T follicular helper cell (primary cell): ENCODE measurements around the gene ARPC5.
"Not testable (repeated sequence)": the region's sequence is repeated elsewhere in the genome, so short reads cannot be mapped to it uniquely, and the experiment has no call there.

Source experiments
- DNase-seq: peaks from one replicate; pipeline ENCODE4 v3.0.0-alpha.2; 2020; ENCODE audit warnings: low read depth

ARPC5 gene

GRCh38 chr1:183646776-183647175, 11.2 kb upstream of the ARPC5 start:
- no peak for DNase-seq

- DNase-seq = no peak
Observed at GRCh38 chr1:183645531-183645930, 9.9 kb upstream of the ARPC5 start.

GRCh38 chr1:183642166-183642565, 6.6 kb upstream of the ARPC5 start:
- no peak for DNase-seq

- DNase-seq = no peak
Observed at GRCh38 chr1:183640193-183640592, 4.6 kb upstream of the ARPC5 start.

- no peak for DNase-seq
Observed at GRCh38 chr1:183638649-183639387, 3.2 kb upstream of the ARPC5 start.

- no peak for DNase-seq
Observed at GRCh38 chr1:183636783-183637182, 1.2 kb upstream of the ARPC5 start.

GRCh38 chr1:183636334-183636682, 725 bp upstream of the ARPC5 start:
- DNase-seq = no peak

GRCh38 chr1:183635099-183635605, 431 bp downstream of the ARPC5 start:
- no peak for DNase-seq

GRCh38 chr1:183634429-183635065, 1.0 kb downstream of the ARPC5 start:
- DNase-seq = no peak

GRCh38 chr1:183633676-183634343, 1.8 kb downstream of the ARPC5 start:
- DNase-seq = no peak

- no peak for DNase-seq
Observed at GRCh38 chr1:183632964-183633363, 2.6 kb downstream of the ARPC5 start.

GRCh38 chr1:183632114-183632513, 3.5 kb downstream of the ARPC5 start:
- no peak for DNase-seq

- DNase-seq = no peak
Observed at GRCh38 chr1:183630748-183631147, 4.8 kb downstream of the ARPC5 start.

GRCh38 chr1:183628537-183628936, 7.0 kb downstream of the ARPC5 start:
- DNase-seq = no peak

- DNase-seq = not testable (repeated sequence)
Observed at GRCh38 chr1:183626236-183626635, 9.3 kb downstream of the ARPC5 start.

- DNase-seq = peak; percentile 30
Observed at GRCh38 chr1:183622884-183623785, 12.4 kb downstream of the ARPC5 start.

GRCh38 chr1:183622013-183622412, 13.6 kb downstream of the ARPC5 start:
- no peak for DNase-seq

- no peak for DNase-seq
Observed at GRCh38 chr1:183620311-183620710, 15.3 kb downstream of the ARPC5 start.

- no peak for DNase-seq
Observed at GRCh38 chr1:183619781-183620180, 15.8 kb downstream of the ARPC5 start.

GRCh38 chr1:183618202-183618601, 17.4 kb downstream of the ARPC5 start:
- not testable (repeated sequence) for DNase-seq

GRCh38 chr1:183612975-183613374, 22.6 kb downstream of the ARPC5 start:
- DNase-seq = not testable (repeated sequence)

GRCh38 chr1:183612407-183612806, 23.2 kb downstream of the ARPC5 start:
- DNase-seq = no peak
